Right lobe of liver (tissue), 6 donors: Measurements from ENCODE around the gene ABHD16A. TPM values are rescaled to one million over a fixed set of nuclear protein-coding genes. Genes with fewer than 3 reads are reported as not detected.

Experiments used
- ATAC-seq, 4 donors: fragments of 200-7000 bp; cut with Tn5 transposase; one replicate each; pipeline ENCODE4 v1.9.1; 2020; ENCODE audit warnings: mild to moderate bottlenecking in 4 of 4, moderate library complexity in 4 of 4
- DNase-seq, 3 donors: peaks; one replicate each; pipeline ENCODE4 v3.0.0-alpha.2; 2020
- H3K27ac ChIP-seq, 3 donors: fragments of 200-600 bp; one replicate each; pipeline ENCODE4 v1.8.0; 2022
- H3K27me3 ChIP-seq, 2 donors: fragments of 200-600 bp; one replicate each; pipeline ENCODE4 v1.8.0; 2022
- H3K36me3 ChIP-seq, 4 donors: fragments of 200-600 bp; sonication (generic) in 1 of 4; one replicate each; pipeline versions ENCODE4 v1.5.1 to v1.8.0; 2017 to 2022; ENCODE audit warnings: control low read depth in 1 of 4
- H3K4me1 ChIP-seq, 4 donors: fragments of 200-600 bp; sonication (generic) in 1 of 4; one replicate each; pipeline versions ENCODE4 v1.5.1 to v1.8.0; 2017 to 2022; ENCODE audit warnings: control low read depth in 1 of 4
- H3K4me3 ChIP-seq, 3 donors: fragments of 200-600 bp; one replicate each; pipeline ENCODE4 v1.8.0; 2022
- H3K9me3 ChIP-seq, 4 donors: fragments of 200-600 bp; sonication (generic) in 1 of 4; one replicate each; pipeline versions ENCODE4 v1.5.1 to v1.8.0; 2017 to 2022; ENCODE audit warnings: control low read depth in 1 of 4
- POLR2A ChIP-seq: fragments of 450-650 bp; IDR thresholded peaks from one replicate; pipeline ENCODE4 v1.6.1; 2017; ENCODE audit warnings: antibody characterized with exemption, mild to moderate bottlenecking
- WGBS: methylation state at CpG from one replicate; pipeline ENCODE4 v1.1.6; 2018; ENCODE audit warnings: low coverage, low lambda C conversion rate; ENCODE audit not compliant: insufficient coverage; ENCODE audit errors: missing lambda C conversion rate; 5-methylcytosine and 5-hydroxymethylcytosine counted together
- intact Hi-C, 2 donors: fragments of 100-400 bp; cut with DNase I; formaldehyde crosslinking; loops; one replicate each; pipeline versions ENCODE4 v1.11.2 to v1.14.1; 2022
- total RNA-seq, 6 experiments: library from RNA; depleted of rRNA in 2 of 6; stranded (reverse); fragments of >200 nt in 2 of 6; fragmentation: NEBNext Ultra II Directional in 3 of 6; extraction: Animal tissue kit (Norgen Biotek cat#: 25700) in 3 of 6; gene quantifications; one replicate each; pipeline versions ENCODE4 v1.1.0 to v1.2.4, GENCODE V29; 2016 to 2023
- TF ChIP-seq, protein P1 (sequence below), 4 donors: fragments of 200-600 bp in 3 of 4; fragments of 450-650 bp in 1 of 4; IDR thresholded peaks; one replicate each; pipeline versions ENCODE4 v1.5.1 to v1.8.0; 2016 to 2022; ENCODE audit warnings: antibody characterized with exemption in 4 of 4, mild to moderate bottlenecking in 2 of 4
- donor health status: DM: no; HTN: yes; CAD: no.
- donor health status: DM: no; HTN: no; CAD: no.
- donor health status: DM: no; HTN: no; CAD: no.
- donor health status: DM: no; HTN: yes; CAD: no.
- donor health status: DM: no; HTN: yes; CAD: no.

The ABHD16A gene
- total RNA-seq, 6 experiments from 2014 or later = 29.7 to 34.8 (median 31.2) TPM

- DNase-seq (no peak), ATAC-seq (no peak)
- WGBS = 64% methylated on average over 7 of the region's 8 CpGs
- intact Hi-C loops = loop anchor here in 1 of 2 donors (10.0 kb wide), 1 partner anchor 197 kb away; the partner anchor contains the start of gene SLC44A4
- H3K9me3 ChIP-seq = no peaks in the 10 kb centered on the region
- TF ChIP-seq POLR2A = no peak
- TF ChIP-seq, protein P1, sequence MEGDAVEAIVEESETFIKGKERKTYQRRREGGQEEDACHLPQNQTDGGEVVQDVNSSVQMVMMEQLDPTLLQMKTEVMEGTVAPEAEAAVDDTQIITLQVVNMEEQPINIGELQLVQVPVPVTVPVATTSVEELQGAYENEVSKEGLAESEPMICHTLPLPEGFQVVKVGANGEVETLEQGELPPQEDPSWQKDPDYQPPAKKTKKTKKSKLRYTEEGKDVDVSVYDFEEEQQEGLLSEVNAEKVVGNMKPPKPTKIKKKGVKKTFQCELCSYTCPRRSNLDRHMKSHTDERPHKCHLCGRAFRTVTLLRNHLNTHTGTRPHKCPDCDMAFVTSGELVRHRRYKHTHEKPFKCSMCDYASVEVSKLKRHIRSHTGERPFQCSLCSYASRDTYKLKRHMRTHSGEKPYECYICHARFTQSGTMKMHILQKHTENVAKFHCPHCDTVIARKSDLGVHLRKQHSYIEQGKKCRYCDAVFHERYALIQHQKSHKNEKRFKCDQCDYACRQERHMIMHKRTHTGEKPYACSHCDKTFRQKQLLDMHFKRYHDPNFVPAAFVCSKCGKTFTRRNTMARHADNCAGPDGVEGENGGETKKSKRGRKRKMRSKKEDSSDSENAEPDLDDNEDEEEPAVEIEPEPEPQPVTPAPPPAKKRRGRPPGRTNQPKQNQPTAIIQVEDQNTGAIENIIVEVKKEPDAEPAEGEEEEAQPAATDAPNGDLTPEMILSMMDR (IDR thresholded peaks at IDR 0.05) = no peak
- H3K4me1 ChIP-seq = peaks cover 0 to 16% (median 0%) of the 10 kb centered on the region in 4 donors
- H3K27me3 ChIP-seq = no peaks in the 10 kb centered on the region
- peaks cover 0 to 1% (median 0%) of the 10 kb centered on the region in 4 donors for H3K36me3 ChIP-seq
- no peak overlapping the region for H3K27ac ChIP-seq
- no peak overlapping the region for H3K4me3 ChIP-seq
These were observed 25.2 kb downstream of the ABHD16A start for GRCh38 chr6:31677955-31678354.

DNA sequence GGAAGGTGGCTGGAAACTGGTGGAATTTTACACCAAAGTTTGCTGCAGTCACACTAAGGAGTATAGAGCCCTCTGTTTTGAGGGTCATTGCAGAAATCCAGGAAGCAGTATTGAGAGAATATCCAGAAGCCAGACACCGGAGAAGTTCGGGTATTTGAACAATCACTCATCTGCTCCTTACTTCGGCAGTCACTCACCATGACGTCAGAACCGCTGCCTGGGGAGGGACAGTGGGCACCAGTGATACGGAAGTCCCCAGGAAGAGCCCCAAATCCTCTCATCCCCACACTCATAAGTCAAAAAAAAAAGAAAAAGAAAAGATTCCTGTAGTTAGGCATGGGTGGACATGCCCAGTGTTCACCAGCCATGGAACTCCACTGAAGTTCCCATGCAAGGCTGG is 26.2 kb downstream of the ABHD16A start:
- no peak overlapping the region for H3K4me3 ChIP-seq
- peaks cover 0 to 11% (median 2%) of the 10 kb centered on the region in 4 donors for H3K36me3 ChIP-seq
- TF ChIP-seq POLR2A = no peak
- TF ChIP-seq, protein P1 (IDR thresholded peaks at IDR 0.05) = no peak
- peaks cover 0 to 10% (median 0%) of the 10 kb centered on the region in 4 donors for H3K4me1 ChIP-seq
- intact Hi-C loops = loop anchor here in 1 of 2 donors (10.0 kb wide), 1 partner anchor 198 kb away; the partner anchor contains the start of gene SLC44A4
- no peaks in the 10 kb centered on the region for H3K27me3 ChIP-seq
- no peak for ATAC-seq
- H3K27ac ChIP-seq = no peak overlapping the region
- DNase-seq = no peak
- 81% methylated on average over 6 of the region's 6 CpGs for WGBS
- H3K9me3 ChIP-seq = no peaks in the 10 kb centered on the region

DNA sequence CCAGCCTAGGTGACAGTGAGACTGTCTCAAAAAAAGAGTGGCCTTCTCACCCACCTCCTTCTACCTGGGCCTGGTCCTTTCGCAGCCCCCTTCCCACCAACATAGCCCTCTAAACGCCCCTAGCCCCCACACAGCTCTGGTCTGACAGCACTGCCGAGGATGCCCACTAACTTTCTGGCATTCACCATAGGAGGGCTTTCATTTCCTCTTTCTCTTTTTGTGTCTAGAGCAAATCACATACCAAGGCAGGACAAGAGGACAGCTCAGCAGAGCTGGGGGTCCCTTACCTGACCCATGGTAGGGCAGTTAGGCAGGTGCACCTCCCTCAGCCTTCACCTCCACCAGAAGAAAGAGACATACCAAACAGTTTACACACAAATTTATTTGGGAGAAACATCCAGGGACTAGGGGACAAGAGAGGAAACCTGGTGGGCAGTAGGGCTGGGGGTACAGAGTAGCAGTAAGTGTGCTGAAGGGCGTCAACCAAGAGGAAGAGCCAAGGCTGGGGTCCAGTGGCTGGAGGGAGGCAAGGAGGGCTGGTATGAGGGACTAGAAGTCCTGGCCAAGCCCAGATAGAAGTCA is 26.7 kb downstream of the ABHD16A start:
- no peak overlapping the region for H3K4me3 ChIP-seq
- H3K9me3 ChIP-seq = no peaks in the 10 kb centered on the region
- TF ChIP-seq POLR2A = no peak
- TF ChIP-seq, protein P1 (IDR thresholded peaks at IDR 0.05) = no peak
- WGBS = no CpG with 5 or more reads among the region's 4 CpGs
- peaks cover 0 to 15% (median 4%) of the 10 kb centered on the region in 4 donors for H3K36me3 ChIP-seq
- no peaks in the 10 kb centered on the region for H3K27me3 ChIP-seq
- DNase-seq (no peak), ATAC-seq (no peak)
- H3K27ac ChIP-seq = no peak overlapping the region
- intact Hi-C loops = loop anchor here in 1 of 2 donors (10.0 kb wide), 1 partner anchor 198 kb away; the partner anchor contains the start of gene SLC44A4
- H3K4me1 ChIP-seq = peaks cover 0 to 10% (median 0%) of the 10 kb centered on the region in 4 donors

- Histone ChIP-seq H3K27me3 (no peaks in the 10 kb centered on the region), H3K27ac (no peak within 1 kb of the TSS), H3K36me3 (peaks cover 10 to 55% (median 36%) of the 10 kb centered on the region in 4 donors), H3K4me3 (no peak within 1 kb of the TSS), H3K9me3 (no peaks in the 10 kb centered on the region), H3K4me1 (peaks cover 0 to 6% (median 0%) of the 10 kb centered on the region in 4 donors)
- intact Hi-C loops = loop anchor here in 1 of 2 donors (10.0 kb wide), 1 partner anchor 205 kb away; the partner anchor contains the start of gene SLC44A4
- DNase-seq = no peak
- 81% methylated on average over 7 of the region's 8 CpGs for WGBS
- no peak for ATAC-seq
- TF ChIP-seq POLR2A = no peak
These were observed 33.4 kb downstream of the ABHD16A start, which contains the start of gene LY6G5B for GRCh38 chr6:31669676-31670075. LY6G5B (plus strand) TSS chr6:31669976; CDS start chr6:31670951, 975 bp downstream.

DNA sequence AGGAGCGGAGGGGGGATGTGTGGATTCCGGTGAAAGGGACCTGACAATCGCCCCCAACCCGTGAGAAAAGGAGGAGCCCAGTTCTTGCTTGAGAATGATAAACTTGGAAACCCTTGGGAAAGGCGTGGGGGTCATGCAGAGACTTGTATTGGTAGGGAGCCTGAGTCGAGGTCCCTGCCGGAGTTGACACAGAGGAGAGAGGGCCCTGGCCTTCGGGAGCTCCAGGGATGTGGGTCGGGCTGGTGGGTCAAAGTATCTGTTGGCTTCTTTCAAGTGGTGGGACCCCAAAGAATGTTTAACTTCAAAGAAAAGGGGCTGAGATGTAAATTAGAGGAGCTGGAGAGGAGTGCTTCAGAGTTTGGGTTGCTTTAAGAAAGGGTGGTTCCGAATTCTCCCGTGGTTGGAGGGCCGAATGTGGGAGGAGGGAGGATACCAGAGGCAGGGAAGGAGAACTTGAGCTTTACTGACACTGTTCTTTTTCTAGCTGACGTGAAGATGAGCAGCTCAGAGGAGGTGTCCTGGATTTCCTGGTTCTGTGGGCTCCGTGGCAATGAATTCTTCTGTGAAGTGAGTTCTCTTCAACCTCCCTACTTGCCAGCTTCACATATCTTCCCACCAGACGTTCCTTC is 36.7 kb downstream of the ABHD16A start:
- no peaks in the 10 kb centered on the region for H3K9me3 ChIP-seq
- H3K4me1 ChIP-seq = peaks cover 1 to 18% (median 8%) of the 10 kb centered on the region in 4 donors
- H3K27ac ChIP-seq = peak overlapping the region; percentile 62 to 90 (median 81)
- H3K4me3 ChIP-seq = peak overlapping the region; percentile 70 to 93 (median 87)
- H3K27me3 ChIP-seq = no peaks in the 10 kb centered on the region
- ATAC-seq = no peak
- 3% methylated on average over 15 of the region's 15 CpGs for WGBS
- no peak for TF ChIP-seq POLR2A
- TF ChIP-seq, protein P1 (IDR thresholded peaks at IDR 0.05) = no peak
- peaks cover 10 to 46% (median 29%) of the 10 kb centered on the region in 4 donors for H3K36me3 ChIP-seq
- intact Hi-C loops = no loop called here
- no peak for DNase-seq
